GM18873 (cell line): ENCODE results near the gene FKBP14.
"Not testable (repeated sequence)": the region's sequence is repeated elsewhere in the genome, so short reads cannot be mapped to it uniquely, and the experiment has no call there.

Source experiments
- ATAC-seq: cut with Tn5 transposase; IDR thresholded peaks from one replicate; pipeline ENCODE4 v1.9.1; 2021; ENCODE audit warnings: mild to moderate bottlenecking, moderate library complexity, moderate number of reproducible peaks; ENCODE audit not compliant: unreplicated experiment, low FRiP score

The FKBP14 gene

GRCh38 chr7:30026229-30027064 lies at the start of gene FKBP14:
Gene FKBP14, minus strand, starts transcription at chr7:30026702. Its CDS starts 194 bp downstream, at chr7:30026508.
- ATAC-seq: peak; percentile 76

- no peak for ATAC-seq
These were observed 48.0 kb upstream of the FKBP14 start for GRCh38 chr7:30074422-30075030.

GRCh38 chr7:30072735-30073134 lies 46.2 kb upstream of the FKBP14 start:
- ATAC-seq: no peak

GRCh38 chr7:30070052-30070451 lies 43.5 kb upstream of the FKBP14 start:
- ATAC-seq: no peak

GRCh38 chr7:30069096-30069867 lies 42.8 kb upstream of the FKBP14 start:
- ATAC-seq: no peak

GRCh38 chr7:30068117-30068516 lies 41.6 kb upstream of the FKBP14 start:
- no peak for ATAC-seq

- ATAC-seq: no peak
These were observed 40.2 kb upstream of the FKBP14 start for GRCh38 chr7:30066687-30067086.

GRCh38 chr7:30065746-30066145 lies 39.2 kb upstream of the FKBP14 start:
- ATAC-seq: no peak

- no peak for ATAC-seq
These were observed 36.1 kb upstream of the FKBP14 start for GRCh38 chr7:30062587-30062986.

- ATAC-seq: not testable (repeated sequence)
These were observed 35.3 kb upstream of the FKBP14 start for GRCh38 chr7:30061786-30062185.

- no peak for ATAC-seq
These were observed 31.2 kb upstream of the FKBP14 start for GRCh38 chr7:30057741-30058140.

GRCh38 chr7:30053068-30053467 lies 26.6 kb upstream of the FKBP14 start:
- ATAC-seq: no peak

- ATAC-seq: no peak
These were observed 22.7 kb upstream of the FKBP14 start for GRCh38 chr7:30049173-30049572.

- ATAC-seq: no peak
These were observed 22.1 kb upstream of the FKBP14 start for GRCh38 chr7:30048582-30048981.

- no peak for ATAC-seq
These were observed 20.6 kb upstream of the FKBP14 start for GRCh38 chr7:30047124-30047523.

- ATAC-seq: no peak
These were observed 19.7 kb upstream of the FKBP14 start for GRCh38 chr7:30046127-30046770.

GRCh38 chr7:30041526-30042269 lies 15.2 kb upstream of the FKBP14 start:
- ATAC-seq: no peak

GRCh38 chr7:30040938-30041337 lies 14.4 kb upstream of the FKBP14 start:
- no peak for ATAC-seq

GRCh38 chr7:30038196-30038980 lies 11.9 kb upstream of the FKBP14 start:
- ATAC-seq: no peak
